Motor neuron (in vitro differentiated cells): ENCODE results near the gene ASPRV1. TPM values are rescaled to one million over a fixed set of nuclear protein-coding genes. Genes with fewer than 3 reads are reported as not detected.
A peak's percentile ranks its signal among the peaks of the same experiment; 100 is the strongest.
"Not testable (repeated sequence)": the region's sequence is repeated elsewhere in the genome, so short reads cannot be mapped to it uniquely, and the experiment has no call there.

ENCODE experiments used
- ATAC-seq, 8 experiments: fragments of 200-7000 bp; cut with Tn5 transposase; replicated peaks in 6 of 8; 2 replicates each; pipeline ENCODE4 v1.8.0; 2021; ENCODE audit warnings: mild to moderate bottlenecking in 8 of 8, moderate library complexity in 8 of 8
- H3K27ac ChIP-seq, 2 donors: fragments of 250-450 bp; sonication (Bioruptor Pico); 2 replicates each; pipeline ENCODE4 v1.9.0; 2021; ENCODE audit warnings: antibody characterized with exemption in 2 of 2, mild to moderate bottlenecking in 2 of 2, moderate library complexity in 1 of 2
- H3K4me1 ChIP-seq, 2 donors: fragments of 250-450 bp; sonication (Bioruptor Pico); replicated peaks in 1 of 2; 2 replicates each; pipeline ENCODE4 v1.6.1; 2021; ENCODE audit warnings: antibody characterized with exemption in 2 of 2, mild to moderate bottlenecking in 2 of 2, moderate library complexity in 1 of 2
- H3K4me3 ChIP-seq, 5 donors: fragments of 250-450 bp; sonication (Bioruptor Pico); 2 replicates each; pipeline ENCODE4 v1.9.0; 2021; ENCODE audit warnings: antibody characterized with exemption in 5 of 5, mild to moderate bottlenecking in 5 of 5, moderate library complexity in 4 of 5
- WGBS, 10 experiments: fragments of 450-650 bp; shearing (Covaris generic); methylation state at CpG; one replicate each; pipeline ENCODE4 v1.0.0; 2022; 5-methylcytosine and 5-hydroxymethylcytosine counted together
- in situ Hi-C, 9 experiments: fragments of 400-800 bp; cut with MboI; loops; one replicate each; pipeline ENCODE4 v1.15.0; 2021; ENCODE audit warnings: low sequenced_read_pairs in 9 of 9, low pct_unique_long_range_greater_than_20kb in 2 of 9; ENCODE audit not compliant: unreplicated experiment in 9 of 9
- total RNA-seq, 8 experiments: library from RNA; unstranded; fragments of 300-600 nt; gene quantifications; 2 replicates each; pipeline versions ENCODE4 v1.2.3 to v1.2.4, GENCODE V29; 2022

Gene ASPRV1
- total RNA-seq, 8 experiments from 2014 or later: 1.1 to 2.8 (median 1.7) TPM

- no peak for ATAC-seq
- Histone ChIP-seq H3K4me1 (peaks cover 0 to 2% of the 10 kb centered on the region in 2 donors), H3K27ac (no peak overlapping the region), H3K4me3 (no peak overlapping the region)
- 0 to 100% (median 96%) methylated on average over 1 to 6 of the region's 8 CpGs; no CpG with 5 or more reads in 3 of the 10 experiments for WGBS, 10 experiments
- in situ Hi-C loops: no loop called here
These were observed 4.5 kb upstream of the ASPRV1 start for GRCh38 chr2:69965756-69966445.

DNA sequence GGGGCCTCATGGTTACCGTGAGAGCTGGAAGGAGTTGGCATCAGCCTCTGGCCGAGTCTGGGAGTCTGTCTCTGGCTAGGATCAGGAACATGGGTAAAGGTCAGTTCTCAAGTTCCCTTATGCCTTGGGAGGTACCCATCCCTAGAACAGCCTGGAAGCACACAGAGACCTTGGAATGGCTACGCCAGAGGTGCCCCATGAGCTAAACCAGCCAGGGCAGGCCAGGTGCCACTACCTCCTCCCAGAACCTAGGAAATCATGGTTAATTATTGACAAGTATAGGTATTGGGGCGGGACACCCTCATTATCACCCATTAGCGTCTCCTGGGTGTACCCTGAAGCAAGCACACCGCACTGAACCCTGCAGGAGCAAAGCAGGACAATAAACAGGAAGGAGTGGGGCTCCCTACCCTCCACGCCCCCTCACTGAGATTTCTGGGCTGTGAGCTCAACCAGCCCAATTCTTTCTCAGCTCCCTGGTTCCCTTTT lies 3.0 kb upstream of the ASPRV1 start:
- no peak overlapping the region for H3K4me3 ChIP-seq
- no peak for ATAC-seq
- no peak overlapping the region for H3K27ac ChIP-seq
- in situ Hi-C loops: no loop called here
- peaks cover 0 to 2% of the 10 kb centered on the region in 2 donors for H3K4me1 ChIP-seq
- WGBS, 10 experiments: 17 to 100% (median 81%) methylated on average over 1 to 4 of the region's 7 CpGs; no CpG with 5 or more reads in 2 of the 10 experiments

- no peak overlapping the region for H3K4me3 ChIP-seq
- WGBS, 10 experiments: 73 to 100% (median 88%) methylated on average over 1 to 3 of the region's 8 CpGs; no CpG with 5 or more reads in 3 of the 10 experiments
- in situ Hi-C loops: no loop called here
- H3K4me1 ChIP-seq: peaks cover 0 to 2% of the 10 kb centered on the region in 2 donors
- no peak overlapping the region for H3K27ac ChIP-seq
- ATAC-seq: no peak
These were observed 1.7 kb upstream of the ASPRV1 start for GRCh38 chr2:69962986-69963730.

DNA sequence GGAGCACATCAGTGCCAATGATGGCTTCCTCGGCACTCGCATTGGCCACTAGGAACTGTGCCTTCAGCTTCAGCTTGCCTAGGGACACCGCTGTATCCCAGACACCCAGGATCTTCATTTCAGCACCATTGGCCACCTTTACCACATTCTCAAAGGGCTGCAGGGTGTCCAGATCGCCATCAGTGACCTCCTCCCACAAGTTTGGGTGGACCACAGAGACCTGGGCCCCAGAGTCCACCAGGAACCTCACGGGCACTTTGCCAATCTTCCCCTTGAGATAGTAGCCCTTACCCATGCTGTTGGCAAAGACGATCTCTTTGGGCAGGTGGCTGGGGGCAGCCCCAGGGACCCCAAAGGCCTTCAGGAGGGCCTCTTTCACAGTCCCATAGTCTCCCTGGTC lies 610 bp downstream of the ASPRV1 start:
- Histone ChIP-seq H3K27ac (no peak overlapping the region), H3K4me1 (peaks cover 0 to 2% of the 10 kb centered on the region in 2 donors), H3K4me3 (no peak overlapping the region)
- 54 to 100% (median 83%) methylated on average over 1 to 4 of the region's 6 CpGs; no CpG with 5 or more reads in 4 of the 10 experiments for WGBS, 10 experiments
- ATAC-seq: no peak
- in situ Hi-C loops: no loop called here

DNA sequence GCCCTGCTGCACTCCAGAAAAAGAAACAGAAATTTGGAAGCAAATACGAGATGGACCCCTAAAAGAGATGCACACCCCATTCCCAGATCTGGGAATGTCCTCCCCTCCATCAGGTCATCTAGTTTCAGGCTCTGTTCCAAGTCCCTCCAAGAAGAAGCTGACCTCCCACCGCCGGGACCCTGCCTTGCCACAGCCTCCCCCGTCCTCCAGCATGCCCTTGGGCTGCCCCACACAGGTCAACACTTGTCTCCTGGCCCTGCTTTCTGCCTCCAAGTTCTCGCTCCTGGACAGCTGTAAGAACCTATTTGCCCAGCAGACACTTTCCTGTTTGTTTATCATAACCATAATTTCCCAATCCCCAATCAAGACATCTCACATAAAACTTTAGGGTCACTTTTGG lies 2.0 kb downstream of the ASPRV1 start:
- WGBS, 10 experiments: 37 to 100% (median 76%) methylated on average over 1 to 4 of the region's 5 CpGs; no CpG with 5 or more reads in 2 of the 10 experiments
- no peak overlapping the region for H3K4me3 ChIP-seq
- H3K4me1 ChIP-seq: peaks cover 0 to 2% of the 10 kb centered on the region in 2 donors
- in situ Hi-C loops: no loop called here
- no peak for ATAC-seq
- H3K27ac ChIP-seq: no peak overlapping the region

DNA sequence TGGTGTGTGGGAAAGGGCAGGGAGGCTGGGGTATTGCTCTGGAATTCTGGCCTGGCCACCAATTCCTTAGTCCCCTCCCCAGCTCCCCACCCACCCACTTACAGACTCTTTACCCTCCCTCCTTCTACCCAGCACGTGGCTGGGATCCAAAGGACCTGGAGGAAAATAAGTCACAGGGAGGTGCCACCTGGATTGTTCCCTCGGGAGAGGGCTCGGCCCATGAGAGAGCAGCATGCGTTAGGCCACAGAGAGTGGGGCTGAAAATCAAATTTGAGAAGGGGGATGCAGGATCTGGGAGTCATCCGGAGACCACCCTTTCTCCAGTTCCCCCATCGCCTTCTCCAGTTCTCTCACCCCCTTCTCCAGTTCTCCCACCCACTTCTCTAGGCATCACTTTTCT lies 3.0 kb downstream of the ASPRV1 start:
- WGBS, 10 experiments: 50 to 100% methylated on average over 1 to 2 of the region's 6 CpGs; no CpG with 5 or more reads in 8 of the 10 experiments
- peaks cover 0 to 2% of the 10 kb centered on the region in 2 donors for H3K4me1 ChIP-seq
- in situ Hi-C loops: no loop called here

DNA sequence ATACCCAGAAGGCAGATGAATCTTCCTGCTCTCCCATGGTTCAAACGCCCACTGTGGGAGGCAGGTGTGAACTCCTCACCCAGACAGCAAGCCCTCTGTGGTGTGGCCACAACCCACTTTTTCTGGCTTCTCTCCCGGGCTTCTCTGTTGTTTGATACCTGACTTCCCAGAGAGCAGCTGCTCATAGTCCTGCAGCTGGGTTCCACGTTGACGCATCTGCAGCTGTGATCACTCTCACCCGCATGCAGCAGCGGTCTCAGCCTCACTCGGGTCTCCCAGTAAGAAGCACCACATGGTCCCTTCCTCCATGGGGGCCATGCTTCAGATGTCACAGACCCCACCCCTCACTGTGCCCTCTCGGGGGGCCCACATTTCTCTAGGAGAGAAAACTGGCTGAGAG lies 3.5 kb downstream of the ASPRV1 start:
- ATAC-seq: peak in 3 of 8 experiments; percentile 23 to 84 (median 47)
- Histone ChIP-seq H3K4me3 (no peak overlapping the region), H3K4me1 (peaks cover 0 to 2% of the 10 kb centered on the region in 2 donors), H3K27ac (no peak overlapping the region)
- in situ Hi-C loops: no loop called here
- 0 to 76% (median 39%) methylated on average over 1 to 5 of the region's 8 CpGs; no CpG with 5 or more reads in 6 of the 10 experiments for WGBS, 10 experiments

More for the DNA sequence above, 3.0 kb downstream of the ASPRV1 start:
- ATAC-seq: no peak
- Histone ChIP-seq H3K4me3 (no peak overlapping the region), H3K27ac (no peak overlapping the region)

GRCh38 chr2:69956475-69956979 lies 4.9 kb downstream of the ASPRV1 start:
- peaks cover 0 to 2% of the 10 kb centered on the region in 2 donors for H3K4me1 ChIP-seq
- H3K4me3 ChIP-seq: no peak overlapping the region
- in situ Hi-C loops: no loop called here
- ATAC-seq: no peak
- no peak overlapping the region for H3K27ac ChIP-seq
- WGBS, 10 experiments: 33 to 89% (median 73%) methylated on average over 1 to 6 of the region's 6 CpGs; no CpG with 5 or more reads in 4 of the 10 experiments

DNA sequence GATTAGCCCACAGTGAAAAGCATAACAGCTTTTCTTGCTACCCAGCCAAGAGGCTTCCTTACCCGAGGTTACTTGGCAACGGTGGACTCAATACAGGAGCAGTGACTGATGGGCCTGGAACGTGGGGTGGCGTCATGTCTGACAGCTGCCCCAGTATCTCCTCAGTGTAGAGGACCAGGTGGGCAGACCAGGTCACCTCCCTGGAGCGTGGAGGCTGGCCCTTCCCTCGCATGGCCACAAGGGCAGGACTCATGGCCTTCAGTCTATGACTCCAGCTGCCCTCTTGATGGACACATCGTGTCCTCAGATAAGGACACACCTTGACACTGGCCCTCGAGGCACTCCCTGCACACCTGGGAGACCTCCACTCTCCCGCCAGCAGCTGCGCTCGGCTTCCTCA lies 6.4 kb downstream of the ASPRV1 start:
- H3K4me1 ChIP-seq: no peaks in the 10 kb centered on the region
- H3K4me3 ChIP-seq: no peak overlapping the region
- ATAC-seq: peak in 3 of 8 experiments; percentile 22 to 62 (median 30)
- WGBS, 10 experiments: 56 to 90% (median 73%) methylated on average over 2 to 11 of the region's 11 CpGs; no CpG with 5 or more reads in 5 of the 10 experiments
- in situ Hi-C loops: no loop called here
- no peak overlapping the region for H3K27ac ChIP-seq

DNA sequence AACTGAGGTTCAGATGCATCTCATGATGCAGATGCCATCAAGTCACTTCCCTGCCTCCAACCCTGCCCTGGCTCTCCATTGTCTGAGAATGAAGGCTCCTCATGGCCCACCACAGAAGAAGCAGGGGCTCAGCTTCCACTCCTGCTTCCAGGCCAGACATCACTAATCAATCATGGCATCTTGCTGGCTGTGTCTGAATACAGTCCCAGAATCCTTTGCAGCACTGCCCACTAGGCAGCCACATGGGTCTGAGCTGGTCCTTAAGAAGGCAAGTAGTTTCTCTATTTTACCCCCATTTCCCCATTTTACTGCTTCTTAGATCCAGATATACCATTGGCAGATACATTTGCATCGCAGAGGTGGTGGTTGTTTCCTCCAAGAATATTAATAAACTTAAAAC lies 7.3 kb downstream of the ASPRV1 start:
- Histone ChIP-seq H3K4me3 (no peak overlapping the region), H3K4me1 (no peaks in the 10 kb centered on the region), H3K27ac (no peak overlapping the region)
- ATAC-seq: no peak
- in situ Hi-C loops: no loop called here
- 50 to 100% (median 100%) methylated on average over 1 of the region's 1 CpG; no CpG with 5 or more reads in 6 of the 10 experiments for WGBS, 10 experiments

DNA sequence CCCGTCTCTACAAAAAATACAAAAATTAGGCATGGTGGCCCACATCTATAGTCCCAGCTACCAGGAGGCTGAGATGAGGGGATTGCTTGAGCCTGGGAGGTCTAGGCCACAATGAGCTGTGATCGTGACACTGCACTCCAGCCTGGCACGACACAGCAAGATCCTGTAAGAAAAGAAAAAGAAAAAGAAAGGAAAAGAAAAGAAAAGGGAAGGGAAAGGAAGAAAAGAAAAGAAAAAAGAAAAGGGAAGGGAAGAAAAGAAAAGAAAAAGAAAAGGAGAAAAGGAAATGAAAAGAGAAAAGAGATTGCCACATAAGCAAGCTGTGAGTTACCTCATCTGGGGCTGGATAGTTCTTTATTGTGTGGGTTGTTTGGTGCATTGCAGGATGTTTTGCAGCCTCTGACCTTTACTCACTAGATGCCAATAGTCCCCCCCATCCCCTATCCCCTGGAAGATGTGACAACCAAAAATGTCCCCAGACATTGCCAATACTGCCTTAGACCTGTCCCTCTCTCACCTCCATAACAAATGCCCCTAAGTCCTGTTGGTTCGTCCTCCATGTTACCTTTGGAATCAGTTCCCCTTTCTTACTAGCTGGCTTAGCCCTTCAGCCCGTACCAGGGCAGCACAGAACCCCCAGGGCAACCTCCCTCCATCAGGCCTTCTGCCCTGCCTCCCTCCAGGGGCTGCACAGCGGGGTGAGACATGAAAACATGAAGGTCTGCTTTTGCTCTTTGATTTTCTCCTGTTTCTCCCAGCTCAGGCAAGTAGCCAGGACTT lies 8.9 kb downstream of the ASPRV1 start:
- Histone ChIP-seq H3K4me3 (no peak overlapping the region), H3K27ac (no peak overlapping the region), H3K4me1 (no peaks in the 10 kb centered on the region)
- WGBS, 10 experiments: 60 to 100% (median 90%) methylated on average over 1 to 5 of the region's 6 CpGs; no CpG with 5 or more reads in 1 of the 10 experiments
- ATAC-seq: no peak
- in situ Hi-C loops: no loop called here

GRCh38 chr2:69950671-69951070 lies 10.8 kb downstream of the ASPRV1 start:
- ATAC-seq, H3K4me3 ChIP-seq, H3K27ac ChIP-seq, in situ Hi-C loops, H3K4me1 ChIP-seq: not testable (repeated sequence)
- 76 to 100% (median 100%) methylated on average over 1 to 3 of the region's 3 CpGs for WGBS, 10 experiments
